ENCODE results near the gene INPP5D. TPM values are rescaled to one million over a fixed set of nuclear protein-coding genes. Genes with fewer than 3 reads are reported as not detected.

Gene INPP5D
- total and polyA plus RNA-seq, 2 of the 8 experiments (the other 6 are each of a cell fraction or from before 2014, with no cell fraction given) = 4.5 to 7.1 TPM

DNA sequence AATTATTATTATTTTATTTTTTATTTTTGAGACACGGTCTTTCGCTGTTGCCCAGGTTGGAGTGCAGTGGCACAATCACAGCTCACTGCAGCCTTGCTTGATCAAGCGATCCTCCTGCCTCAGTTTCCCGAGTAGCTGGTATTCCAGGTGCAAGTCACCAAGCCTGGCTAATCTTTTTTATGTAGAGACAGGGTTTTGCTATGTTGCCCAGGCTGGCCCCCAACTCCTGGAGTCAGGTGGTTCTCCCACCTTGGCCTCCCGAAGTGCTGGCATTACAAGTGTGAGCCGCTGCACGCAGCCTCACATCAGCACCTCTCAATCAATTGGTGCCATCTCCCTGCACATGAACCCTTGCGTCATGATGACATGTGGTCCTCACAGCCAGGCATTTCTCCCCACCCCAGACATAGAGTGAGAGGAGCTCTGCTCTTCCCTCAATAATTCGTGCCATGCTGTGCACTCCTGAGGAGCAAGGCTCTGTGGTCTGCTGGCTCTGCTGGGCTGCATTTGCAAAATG is 5.9 kb downstream of the INPP5D start (continued):
- TF ChIP-seq, protein P1, sequence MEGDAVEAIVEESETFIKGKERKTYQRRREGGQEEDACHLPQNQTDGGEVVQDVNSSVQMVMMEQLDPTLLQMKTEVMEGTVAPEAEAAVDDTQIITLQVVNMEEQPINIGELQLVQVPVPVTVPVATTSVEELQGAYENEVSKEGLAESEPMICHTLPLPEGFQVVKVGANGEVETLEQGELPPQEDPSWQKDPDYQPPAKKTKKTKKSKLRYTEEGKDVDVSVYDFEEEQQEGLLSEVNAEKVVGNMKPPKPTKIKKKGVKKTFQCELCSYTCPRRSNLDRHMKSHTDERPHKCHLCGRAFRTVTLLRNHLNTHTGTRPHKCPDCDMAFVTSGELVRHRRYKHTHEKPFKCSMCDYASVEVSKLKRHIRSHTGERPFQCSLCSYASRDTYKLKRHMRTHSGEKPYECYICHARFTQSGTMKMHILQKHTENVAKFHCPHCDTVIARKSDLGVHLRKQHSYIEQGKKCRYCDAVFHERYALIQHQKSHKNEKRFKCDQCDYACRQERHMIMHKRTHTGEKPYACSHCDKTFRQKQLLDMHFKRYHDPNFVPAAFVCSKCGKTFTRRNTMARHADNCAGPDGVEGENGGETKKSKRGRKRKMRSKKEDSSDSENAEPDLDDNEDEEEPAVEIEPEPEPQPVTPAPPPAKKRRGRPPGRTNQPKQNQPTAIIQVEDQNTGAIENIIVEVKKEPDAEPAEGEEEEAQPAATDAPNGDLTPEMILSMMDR (IDR thresholded peaks at IDR 0.05; ENCODE audit: control extremely low read depth in 1 of 3, insufficient read depth in 1 of 3, low read depth in 1 of 3, low read length in 3 of 3) = no peak

Measured in H1 (cell line).